Measurements from ENCODE around the gene C16orf87. TPM values are rescaled to one million over a fixed set of nuclear protein-coding genes. Genes with fewer than 3 reads are reported as not detected.

Gene C16orf87
- total RNA-seq, 4 donors from 2014 or later = 5.5 to 14.9 (median 7.9) TPM

- no peak for DNase-seq (ENCODE audit: low spot score in 2 of 2)
- TF ChIP-seq POLR2A (IDR thresholded peaks at IDR 0.05) = no peak
- TF ChIP-seq, protein P1, sequence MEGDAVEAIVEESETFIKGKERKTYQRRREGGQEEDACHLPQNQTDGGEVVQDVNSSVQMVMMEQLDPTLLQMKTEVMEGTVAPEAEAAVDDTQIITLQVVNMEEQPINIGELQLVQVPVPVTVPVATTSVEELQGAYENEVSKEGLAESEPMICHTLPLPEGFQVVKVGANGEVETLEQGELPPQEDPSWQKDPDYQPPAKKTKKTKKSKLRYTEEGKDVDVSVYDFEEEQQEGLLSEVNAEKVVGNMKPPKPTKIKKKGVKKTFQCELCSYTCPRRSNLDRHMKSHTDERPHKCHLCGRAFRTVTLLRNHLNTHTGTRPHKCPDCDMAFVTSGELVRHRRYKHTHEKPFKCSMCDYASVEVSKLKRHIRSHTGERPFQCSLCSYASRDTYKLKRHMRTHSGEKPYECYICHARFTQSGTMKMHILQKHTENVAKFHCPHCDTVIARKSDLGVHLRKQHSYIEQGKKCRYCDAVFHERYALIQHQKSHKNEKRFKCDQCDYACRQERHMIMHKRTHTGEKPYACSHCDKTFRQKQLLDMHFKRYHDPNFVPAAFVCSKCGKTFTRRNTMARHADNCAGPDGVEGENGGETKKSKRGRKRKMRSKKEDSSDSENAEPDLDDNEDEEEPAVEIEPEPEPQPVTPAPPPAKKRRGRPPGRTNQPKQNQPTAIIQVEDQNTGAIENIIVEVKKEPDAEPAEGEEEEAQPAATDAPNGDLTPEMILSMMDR (IDR thresholded peaks at IDR 0.05) = no peak
- WGBS, 2 donors = 92 to 97% methylated on average over 7 of the region's 7 CpGs
- H3K4me3 ChIP-seq (ENCODE audit: low read depth, poor library complexity, severe bottlenecking) = no peak overlapping the region
- intact Hi-C loops (cut with DNase I; ENCODE audit: low total_unique reads) = no loop called here
Observed at GRCh38 chr16:46813611-46814010, 17.4 kb downstream of the C16orf87 start.

- no peak for DNase-seq (ENCODE audit: low spot score in 2 of 2)
- 90 to 91% methylated on average over 6 of the region's 6 CpGs for WGBS, 2 donors
- TF ChIP-seq, protein P1 (IDR thresholded peaks at IDR 0.05) = no peak
- TF ChIP-seq POLR2A (IDR thresholded peaks at IDR 0.05) = no peak
- no peak overlapping the region for H3K4me3 ChIP-seq (ENCODE audit: low read depth, poor library complexity, severe bottlenecking)
- intact Hi-C loops (cut with DNase I; ENCODE audit: low total_unique reads) = no loop called here
Observed at GRCh38 chr16:46812781-46813540, 18.0 kb downstream of the C16orf87 start.

DNA sequence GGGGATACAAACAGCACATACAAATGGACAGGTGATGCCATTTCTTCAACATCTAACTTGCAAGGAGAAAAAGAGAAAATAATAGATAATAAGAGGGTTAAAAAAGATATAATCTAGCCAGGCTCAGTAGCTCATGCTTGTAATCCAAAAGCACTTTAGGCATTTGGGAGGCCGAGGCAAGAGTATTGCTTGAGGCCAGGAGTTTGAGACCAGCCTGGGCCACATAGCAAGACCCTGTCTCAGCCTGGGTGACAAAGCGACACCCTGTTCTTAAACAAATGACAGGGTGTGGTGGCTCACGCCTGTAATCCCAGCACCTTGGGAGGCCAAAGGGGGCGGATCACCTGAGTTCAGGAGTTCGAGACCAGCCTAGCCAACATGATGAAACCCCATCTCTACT, 19.3 kb downstream of the C16orf87 start:
- TF ChIP-seq, protein P1 (IDR thresholded peaks at IDR 0.05) = no peak
- no peak for TF ChIP-seq POLR2A (IDR thresholded peaks at IDR 0.05)
- intact Hi-C loops (cut with DNase I; ENCODE audit: low total_unique reads) = no loop called here
- no peak overlapping the region for H3K4me3 ChIP-seq (ENCODE audit: low read depth, poor library complexity, severe bottlenecking)
- DNase-seq (ENCODE audit: low spot score in 2 of 2) = no peak
- 90 to 93% methylated on average over 5 of the region's 5 CpGs for WGBS, 2 donors

- no peak overlapping the region for H3K4me3 ChIP-seq (ENCODE audit: low read depth, poor library complexity, severe bottlenecking)
- no peak for DNase-seq (ENCODE audit: low spot score in 2 of 2)
- intact Hi-C loops (cut with DNase I; ENCODE audit: low total_unique reads) = no loop called here
- TF ChIP-seq POLR2A (IDR thresholded peaks at IDR 0.05) = no peak
- TF ChIP-seq, protein P1 (IDR thresholded peaks at IDR 0.05) = no peak
- 95 to 96% methylated on average over 4 of the region's 4 CpGs for WGBS, 2 donors
Observed at GRCh38 chr16:46808997-46809396, 22.0 kb downstream of the C16orf87 start.

- DNase-seq (ENCODE audit: low spot score in 2 of 2) = no peak
- H3K4me3 ChIP-seq (ENCODE audit: low read depth, poor library complexity, severe bottlenecking) = no peak overlapping the region
- WGBS, 2 donors = 93 to 100% methylated on average over 1 of the region's 1 CpG
- intact Hi-C loops (cut with DNase I; ENCODE audit: low total_unique reads) = no loop called here
- no peak for TF ChIP-seq POLR2A (IDR thresholded peaks at IDR 0.05)
- TF ChIP-seq, protein P1 (IDR thresholded peaks at IDR 0.05) = no peak
Observed at GRCh38 chr16:46807336-46807735, 23.6 kb downstream of the C16orf87 start.

DNA sequence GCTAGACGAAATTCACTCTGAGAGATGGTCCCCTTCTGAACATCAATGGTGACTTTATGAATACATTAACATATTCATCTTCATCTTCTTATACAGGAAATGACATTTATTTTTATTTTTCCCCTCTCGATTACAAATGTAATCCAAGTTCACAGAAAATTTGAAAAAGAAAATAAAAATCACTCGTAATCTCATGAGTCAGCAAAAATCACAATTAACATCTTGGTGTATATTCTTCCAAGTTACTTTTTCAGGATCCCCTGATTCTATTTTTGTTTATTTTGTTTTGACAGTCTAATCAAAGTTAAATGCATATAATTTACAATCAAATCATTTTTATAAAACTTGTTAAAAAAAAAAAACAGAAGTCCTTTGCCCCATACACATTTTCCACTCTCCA, 27.6 kb downstream of the C16orf87 start:
- no peak for TF ChIP-seq POLR2A (IDR thresholded peaks at IDR 0.05)
- TF ChIP-seq, protein P1 (IDR thresholded peaks at IDR 0.05) = no peak
- 82 to 86% methylated on average over 3 of the region's 3 CpGs for WGBS, 2 donors
- no peak for DNase-seq (ENCODE audit: low spot score in 2 of 2)
- no peak overlapping the region for H3K4me3 ChIP-seq (ENCODE audit: low read depth, poor library complexity, severe bottlenecking)
- intact Hi-C loops (cut with DNase I; ENCODE audit: low total_unique reads) = no loop called here
